ENCODE data around the gene GHITM. TPM values are rescaled to one million over a fixed set of nuclear protein-coding genes. Genes with fewer than 3 reads are reported as not detected.
A peak's percentile ranks its signal among the peaks of the same experiment; 100 is the strongest.

The GHITM gene
- total RNA-seq, 2 donors from 2014 or later: 284 to 404 TPM

DNA sequence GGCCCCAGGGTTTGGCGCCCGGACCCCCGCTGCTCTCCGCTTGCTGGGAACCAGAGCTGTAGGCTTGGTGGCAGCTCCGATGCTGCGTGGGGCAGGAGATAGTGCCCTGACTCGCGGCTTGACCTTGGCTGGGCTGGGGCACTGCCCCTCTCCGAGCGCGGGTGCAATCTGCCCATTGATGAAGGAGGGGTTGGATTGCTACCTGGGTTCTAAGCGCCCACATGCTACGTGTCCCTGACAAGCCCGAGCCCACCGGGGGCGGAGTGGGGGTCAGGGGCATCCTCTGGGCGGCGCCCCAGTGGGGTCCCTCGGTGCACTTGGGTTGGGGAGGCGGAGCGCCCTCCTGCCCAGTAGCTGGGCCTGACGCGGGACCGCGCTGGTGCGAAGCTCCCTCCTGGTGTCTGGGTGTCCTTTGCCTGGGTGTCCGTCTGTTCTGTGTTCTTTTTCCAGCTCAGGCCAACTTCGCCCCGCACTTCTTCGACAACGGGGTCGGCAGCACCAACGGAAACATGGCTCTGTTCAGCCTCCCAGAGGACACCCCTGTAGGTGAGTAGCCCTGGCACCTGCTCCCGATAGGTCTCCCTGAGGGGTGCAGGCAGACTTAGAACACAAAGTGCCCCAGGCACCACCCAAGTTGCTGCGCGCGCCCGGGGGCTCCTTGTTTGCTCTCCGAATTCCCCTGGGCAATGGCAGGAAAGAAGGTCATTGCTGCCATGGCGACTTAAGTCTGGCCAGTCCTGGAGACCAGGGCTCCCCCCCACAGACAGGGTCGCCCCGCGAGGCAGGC, 55.9 kb downstream of the GHITM start:
- TF ChIP-seq, protein P1, sequence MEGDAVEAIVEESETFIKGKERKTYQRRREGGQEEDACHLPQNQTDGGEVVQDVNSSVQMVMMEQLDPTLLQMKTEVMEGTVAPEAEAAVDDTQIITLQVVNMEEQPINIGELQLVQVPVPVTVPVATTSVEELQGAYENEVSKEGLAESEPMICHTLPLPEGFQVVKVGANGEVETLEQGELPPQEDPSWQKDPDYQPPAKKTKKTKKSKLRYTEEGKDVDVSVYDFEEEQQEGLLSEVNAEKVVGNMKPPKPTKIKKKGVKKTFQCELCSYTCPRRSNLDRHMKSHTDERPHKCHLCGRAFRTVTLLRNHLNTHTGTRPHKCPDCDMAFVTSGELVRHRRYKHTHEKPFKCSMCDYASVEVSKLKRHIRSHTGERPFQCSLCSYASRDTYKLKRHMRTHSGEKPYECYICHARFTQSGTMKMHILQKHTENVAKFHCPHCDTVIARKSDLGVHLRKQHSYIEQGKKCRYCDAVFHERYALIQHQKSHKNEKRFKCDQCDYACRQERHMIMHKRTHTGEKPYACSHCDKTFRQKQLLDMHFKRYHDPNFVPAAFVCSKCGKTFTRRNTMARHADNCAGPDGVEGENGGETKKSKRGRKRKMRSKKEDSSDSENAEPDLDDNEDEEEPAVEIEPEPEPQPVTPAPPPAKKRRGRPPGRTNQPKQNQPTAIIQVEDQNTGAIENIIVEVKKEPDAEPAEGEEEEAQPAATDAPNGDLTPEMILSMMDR (IDR thresholded peaks at IDR 0.05): no peak
- intact Hi-C loops (cut with DNase I): no loop called here
- H3K27me3 ChIP-seq: no peaks in the 10 kb centered on the region
- H3K4me3 ChIP-seq: peak overlapping the region; percentile 51
- peak overlapping the region; percentile 69 to 76 for H3K9ac ChIP-seq (ENCODE audit: low read depth in 2 of 2, low read length in 2 of 2)
- no peak for DNase-seq
- no peaks in the 10 kb centered on the region for H3K9me3 ChIP-seq
- peak overlapping the region; percentile 77 for H3K27ac ChIP-seq
- peaks cover 17% of the 10 kb centered on the region for H3K4me1 ChIP-seq
- no peaks in the 10 kb centered on the region for H3K36me3 ChIP-seq

GRCh38 chr10:84196083-84196482, 56.8 kb downstream of the GHITM start:
- peak overlapping the region; percentile 77 for H3K27ac ChIP-seq
- H3K4me3 ChIP-seq: no peak overlapping the region
- no peaks in the 10 kb centered on the region for H3K36me3 ChIP-seq
- H3K9me3 ChIP-seq: no peaks in the 10 kb centered on the region
- peak; percentile 82 for DNase-seq
- intact Hi-C loops (cut with DNase I): no loop called here
- no peaks in the 10 kb centered on the region for H3K27me3 ChIP-seq
- peak overlapping the region; percentile 69 to 76 for H3K9ac ChIP-seq (ENCODE audit: low read depth in 2 of 2, low read length in 2 of 2)
- H3K4me1 ChIP-seq: peaks cover 24% of the 10 kb centered on the region
- TF ChIP-seq, protein P1 (IDR thresholded peaks at IDR 0.05): no peak

- H3K36me3 ChIP-seq: no peaks in the 10 kb centered on the region
- intact Hi-C loops (cut with DNase I): no loop called here
- H3K4me3 ChIP-seq: no peak overlapping the region
- peak overlapping the region; percentile 77 for H3K27ac ChIP-seq
- H3K27me3 ChIP-seq: no peaks in the 10 kb centered on the region
- no peaks in the 10 kb centered on the region for H3K9me3 ChIP-seq
- DNase-seq: no peak
- peaks cover 30% of the 10 kb centered on the region for H3K4me1 ChIP-seq
- TF ChIP-seq, protein P1 (IDR thresholded peaks at IDR 0.05): no peak
- H3K9ac ChIP-seq (ENCODE audit: low read depth in 2 of 2, low read length in 2 of 2): peak overlapping the region in 1 of 2 donors; percentile 76
These were observed 57.6 kb downstream of the GHITM start for GRCh38 chr10:84196941-84197340.

DNA sequence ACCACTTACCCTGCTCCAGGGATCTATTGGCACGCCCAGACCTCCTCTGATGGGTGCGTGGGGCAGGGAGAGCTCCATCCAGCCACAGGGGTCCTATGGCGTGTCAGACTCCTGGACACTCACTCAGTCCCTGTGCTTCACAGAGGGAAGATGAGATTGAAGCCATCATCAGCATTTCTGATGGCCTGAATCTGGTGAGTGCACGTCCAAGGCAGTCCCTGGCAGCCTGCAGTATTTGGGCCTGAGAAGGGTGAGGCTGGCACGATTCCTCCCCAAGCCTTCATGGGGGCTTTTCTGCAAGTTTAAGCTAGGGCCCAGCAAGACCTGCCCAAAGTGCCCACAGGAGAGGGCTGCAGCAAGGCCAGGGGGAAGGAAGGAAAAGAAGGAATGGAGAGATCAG, 58.3 kb downstream of the GHITM start:
- Histone ChIP-seq H3K4me1 (peaks cover 30% of the 10 kb centered on the region), H3K27ac (peak overlapping the region; percentile 77), H3K9me3 (no peaks in the 10 kb centered on the region)

GRCh38 chr10:84198206-84198915, 59.1 kb downstream of the GHITM start:
- intact Hi-C loops (cut with DNase I): no loop called here
- H3K27ac ChIP-seq: peak overlapping the region; percentile 77
- TF ChIP-seq, protein P1 (IDR thresholded peaks at IDR 0.05): no peak
- H3K27me3 ChIP-seq: no peaks in the 10 kb centered on the region
- H3K36me3 ChIP-seq: no peaks in the 10 kb centered on the region
- no peaks in the 10 kb centered on the region for H3K9me3 ChIP-seq
- peak overlapping the region in 1 of 2 donors; percentile 76 for H3K9ac ChIP-seq (ENCODE audit: low read depth in 2 of 2, low read length in 2 of 2)
- peak; percentile 81 for DNase-seq
- no peak overlapping the region for H3K4me3 ChIP-seq
- H3K4me1 ChIP-seq: peaks cover 30% of the 10 kb centered on the region

More for the DNA sequence above, 58.3 kb downstream of the GHITM start:
- TF ChIP-seq, protein P1 (IDR thresholded peaks at IDR 0.05): no peak
- no peaks in the 10 kb centered on the region for H3K27me3 ChIP-seq
- no peak for DNase-seq
- no peaks in the 10 kb centered on the region for H3K36me3 ChIP-seq
- no peak overlapping the region for H3K4me3 ChIP-seq
- intact Hi-C loops (cut with DNase I): no loop called here
- peak overlapping the region in 1 of 2 donors; percentile 76 for H3K9ac ChIP-seq (ENCODE audit: low read depth in 2 of 2, low read length in 2 of 2)

Measured in colonic mucosa (tissue), 4 donors.